ENCODE measurements around the gene RRAD.

The RRAD gene

DNA sequence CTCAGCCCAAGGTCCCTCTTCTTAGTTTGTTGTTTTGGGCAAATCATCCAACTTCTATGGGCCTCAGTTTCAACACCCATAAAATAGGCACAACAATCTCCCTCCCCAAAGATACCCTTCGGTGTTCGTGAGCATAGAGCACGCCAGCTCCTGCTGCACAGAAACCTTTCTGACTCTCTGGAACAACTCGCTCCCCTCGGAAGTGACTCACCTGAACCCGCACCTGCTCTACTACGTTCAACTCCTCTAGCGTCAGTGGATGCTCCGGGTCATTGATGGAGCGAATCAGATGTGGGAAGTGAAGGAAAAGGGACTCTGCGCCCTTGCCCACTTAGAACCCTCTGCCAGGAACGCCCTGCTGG is 8.4 kb upstream of the RRAD start:
- DNase-seq, result peak in 1 of 2 experiments; percentile 21

GRCh38 chr16:66932076-66932475 is 6.7 kb upstream of the RRAD start:
- no peak for DNase-seq

DNA sequence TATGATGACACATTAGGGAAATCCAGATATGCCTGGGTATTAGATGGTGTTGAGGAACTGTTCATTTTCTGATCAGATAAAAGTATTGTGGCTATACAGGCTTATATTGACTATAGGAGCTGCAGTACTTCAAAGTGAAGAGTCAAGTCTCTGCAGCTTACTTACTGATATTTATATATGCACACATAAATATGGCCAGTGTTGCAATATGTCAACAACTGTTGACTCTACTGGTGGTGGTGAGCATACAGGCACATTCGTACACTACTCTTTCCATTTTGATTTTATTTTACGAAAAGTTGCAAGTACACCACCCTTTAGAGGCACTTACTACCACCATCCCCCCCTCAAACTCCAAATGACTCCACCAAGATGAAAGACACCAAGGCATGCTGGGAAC is 6.3 kb upstream of the RRAD start:
- DNase-seq, result no peak

- no peak for DNase-seq
Measured at GRCh38 chr16:66930189-66930588, 4.9 kb upstream of the RRAD start.

DNA sequence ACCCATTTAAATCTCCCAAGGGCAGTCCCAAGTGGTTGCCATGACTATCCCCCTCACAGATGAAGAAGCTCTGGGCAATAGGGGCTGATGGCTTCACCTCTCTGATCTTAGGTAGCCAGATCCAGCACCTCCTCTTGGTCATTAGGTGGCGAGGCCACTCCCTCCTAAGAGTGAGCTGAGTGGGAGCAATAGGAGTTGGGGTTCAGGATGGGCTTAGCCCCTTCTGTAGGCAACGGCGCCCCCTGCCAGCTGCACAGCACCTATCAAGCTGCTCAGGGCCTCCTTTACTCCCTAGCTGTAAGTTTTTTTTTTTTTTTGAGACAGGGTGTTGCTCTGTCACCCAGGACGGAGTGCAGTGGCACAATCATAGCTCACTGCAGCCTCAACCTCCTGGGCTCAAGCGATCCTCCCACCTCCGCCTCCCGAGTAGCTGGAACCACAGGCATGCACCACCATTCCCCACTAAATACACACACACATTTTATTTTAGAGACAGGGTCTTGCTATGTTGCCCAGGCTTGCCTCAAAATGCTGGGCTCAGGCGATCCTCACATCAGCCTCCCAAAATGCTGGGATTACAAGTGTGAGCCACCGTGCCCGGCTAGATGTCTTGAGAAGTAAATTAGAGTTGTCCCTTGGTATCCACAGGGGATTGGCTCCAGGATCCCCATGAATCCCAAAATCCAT is 3.5 kb upstream of the RRAD start:
- peak in 1 of 2 experiments; percentile 11 for DNase-seq

DNA sequence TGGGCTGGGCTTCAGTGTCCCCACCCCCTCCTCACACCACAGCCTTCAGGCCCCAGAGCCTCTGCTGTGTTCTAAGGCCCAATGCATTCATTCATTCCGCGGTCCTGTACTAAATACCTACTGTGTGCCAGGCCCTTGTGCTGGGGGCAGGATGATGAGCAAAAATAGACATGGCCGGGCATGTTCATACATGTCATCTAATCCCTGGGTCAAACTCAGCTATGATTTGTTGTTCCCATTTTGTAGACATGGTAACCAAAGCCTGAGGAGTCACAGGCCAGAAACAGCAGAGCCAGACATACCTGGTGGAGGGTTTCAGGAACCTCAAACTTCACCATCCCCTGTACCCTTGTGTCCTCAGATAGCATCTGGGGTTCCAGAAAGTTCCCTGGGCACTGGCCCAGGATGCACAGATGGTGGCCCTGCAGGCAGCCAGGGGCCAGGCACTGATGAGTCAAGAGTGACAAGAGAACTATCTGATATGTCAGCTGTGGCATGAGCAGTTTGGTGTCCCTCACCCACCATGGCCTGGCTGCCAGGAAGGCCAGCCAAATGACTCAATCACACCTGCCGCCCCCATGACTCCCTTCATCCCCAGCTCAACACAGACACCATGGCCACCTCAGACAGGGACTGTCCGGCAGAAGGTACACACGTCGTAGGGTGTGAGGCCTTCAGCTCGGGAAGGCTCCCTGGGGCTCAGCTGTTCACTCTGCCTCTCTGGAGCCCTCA is 2.7 kb upstream of the RRAD start:
- no peak for DNase-seq

GRCh38 chr16:66926961-66927436 is 1.7 kb upstream of the RRAD start:
- DNase-seq, result no peak

- DNase-seq, result no peak
Measured at GRCh38 chr16:66926171-66926947, 1.0 kb upstream of the RRAD start.

GRCh38 chr16:66924527-66925321 is 611 bp downstream of the RRAD start:
- peak in 1 of 2 experiments; percentile 24 for DNase-seq

GRCh38 chr16:66923866-66924265 is 1.5 kb downstream of the RRAD start:
- no peak for DNase-seq

DNA sequence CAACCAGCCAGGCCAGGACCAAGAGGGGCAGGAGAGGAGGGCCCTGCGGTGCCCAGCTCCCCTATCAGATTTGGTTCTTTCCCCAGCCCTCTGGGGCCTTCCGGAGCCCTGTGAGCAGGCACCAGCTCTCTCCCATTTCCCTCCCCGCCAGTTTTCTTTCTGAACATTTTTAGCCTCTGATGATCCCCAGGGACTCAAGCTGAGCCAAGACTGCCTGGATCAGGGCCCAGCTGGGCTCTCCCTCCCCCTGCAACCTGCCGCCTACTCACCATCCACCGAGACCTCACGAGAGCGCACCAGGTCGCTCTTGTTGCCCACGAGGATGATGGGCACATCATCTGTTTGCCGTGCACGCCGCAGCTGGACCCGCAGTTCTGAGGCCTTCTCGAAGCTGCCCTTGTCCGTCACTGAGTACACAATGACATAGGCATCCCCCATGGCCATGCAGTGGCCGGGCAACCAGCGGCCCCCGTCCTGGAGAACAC is 2.0 kb downstream of the RRAD start:
- DNase-seq, result peak in 1 of 2 experiments; percentile 7

DNA sequence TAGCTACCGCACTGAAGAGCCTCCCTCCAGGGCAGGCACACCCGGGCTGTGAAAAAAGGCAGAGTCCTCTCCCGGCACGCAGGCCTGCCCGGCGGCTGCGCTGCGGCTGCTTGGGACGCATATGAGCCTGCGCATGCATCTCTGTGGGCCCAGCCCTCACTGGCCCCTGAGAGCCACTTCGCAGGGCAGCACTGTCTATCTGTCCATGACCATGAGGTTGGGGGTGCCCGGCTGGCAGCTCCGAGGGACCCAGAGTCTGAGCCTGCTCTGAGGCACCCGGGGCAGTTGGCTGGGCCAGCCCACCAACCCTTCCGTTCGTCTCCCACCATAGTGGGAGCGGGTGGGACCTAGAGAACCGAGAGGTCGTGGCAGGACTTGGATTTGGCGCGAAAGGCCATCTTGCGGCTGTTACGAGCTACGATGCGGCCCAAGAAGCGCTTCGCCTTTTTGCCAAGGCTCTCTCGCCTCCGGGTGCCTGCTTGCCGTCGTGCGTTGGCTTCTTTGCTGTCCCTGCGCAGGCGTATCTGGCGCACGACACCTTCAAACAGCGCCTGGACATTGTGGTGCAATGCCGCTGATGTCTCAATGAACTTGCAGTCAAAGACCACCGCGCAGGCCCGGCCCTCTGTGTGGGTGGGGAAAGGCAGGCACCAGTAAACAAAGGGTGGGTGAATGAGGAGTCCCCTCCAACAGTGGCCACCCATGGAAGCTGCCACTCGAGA is 3.4 kb downstream of the RRAD start:
- no peak for DNase-seq

- no peak for DNase-seq
Measured at GRCh38 chr16:66920924-66921680, 4.2 kb downstream of the RRAD start.

DNA sequence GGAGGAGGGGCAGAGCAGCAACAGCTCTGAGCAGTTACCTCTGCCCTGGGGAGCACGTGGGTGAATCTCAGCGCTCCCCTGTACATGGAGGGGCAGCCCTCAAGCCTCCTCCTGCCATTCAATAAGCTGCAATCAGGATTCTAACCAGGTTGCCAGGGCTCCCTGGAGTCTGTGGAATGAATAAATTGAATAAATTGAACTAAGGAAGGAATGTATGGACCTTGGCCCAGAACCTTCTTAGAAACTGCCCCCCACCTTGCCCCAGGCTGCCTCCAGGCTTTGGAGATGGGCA is 5.1 kb downstream of the RRAD start:
- DNase-seq, result no peak

GRCh38 chr16:66919569-66920298 is 5.6 kb downstream of the RRAD start:
- no peak for DNase-seq

GRCh38 chr16:66918803-66919568 is 6.3 kb downstream of the RRAD start, which contains the start of gene CDH16:
Gene CDH16 (minus strand): TSS chr16:66918885. CDS start chr16:66918065, 820 bp downstream.
- DNase-seq, result peak in 1 of 2 experiments; percentile 38

DNA sequence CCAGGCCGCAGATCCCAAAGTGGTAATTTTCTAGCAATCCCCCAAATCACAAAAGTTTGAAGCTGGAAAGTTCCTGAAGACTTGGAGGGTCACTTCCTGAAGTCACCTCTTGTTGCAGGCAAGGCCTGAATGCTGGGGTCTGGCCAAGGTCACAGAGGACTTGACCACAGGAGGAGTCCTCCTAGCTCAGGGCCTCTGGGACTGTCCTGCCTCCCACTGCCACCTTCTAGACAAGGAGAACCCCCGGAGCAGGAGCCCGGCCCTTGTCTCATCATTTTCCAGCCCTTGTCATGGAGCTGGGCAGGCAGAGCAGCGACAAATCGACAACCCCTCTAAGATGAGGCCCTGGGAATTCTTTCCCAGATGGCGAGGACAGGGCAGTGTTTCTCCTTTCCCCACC is 7.0 kb downstream of the RRAD start:
- no peak for DNase-seq

DNA sequence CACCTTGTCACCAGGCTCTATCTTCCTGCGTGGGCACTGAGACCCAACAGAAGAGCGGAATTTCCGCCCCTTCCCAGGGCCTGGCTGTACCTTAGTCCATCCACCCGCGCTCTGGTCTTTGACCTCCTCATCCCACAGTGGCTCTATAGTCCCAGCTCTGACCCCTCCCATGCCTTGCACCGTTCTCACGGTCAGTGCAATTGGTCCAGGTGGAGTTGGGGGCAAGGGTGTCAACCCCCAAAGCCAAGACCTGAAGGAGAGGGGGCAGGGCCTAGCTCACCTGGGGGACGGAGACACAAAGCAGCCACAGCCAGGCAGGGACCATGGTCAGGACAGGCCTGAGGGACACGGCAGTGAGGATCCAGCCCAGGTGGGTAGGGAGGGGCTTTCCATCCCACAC is 7.6 kb downstream of the RRAD start:
- no peak for DNase-seq

- no peak for DNase-seq
Measured at GRCh38 chr16:66916518-66916917, 8.8 kb downstream of the RRAD start.

GRCh38 chr16:66915041-66915440 is 10.3 kb downstream of the RRAD start:
- no peak for DNase-seq
